NCI-H524 treated with DMSO at 0.1 percent for 48 hours (cell line): ENCODE results near the gene MTA1.

Experiments
- DNase-seq: peaks from one replicate; lab custom pipeline; 2025; lab: John Stamatoyannopoulos, UW

Gene MTA1

DNA sequence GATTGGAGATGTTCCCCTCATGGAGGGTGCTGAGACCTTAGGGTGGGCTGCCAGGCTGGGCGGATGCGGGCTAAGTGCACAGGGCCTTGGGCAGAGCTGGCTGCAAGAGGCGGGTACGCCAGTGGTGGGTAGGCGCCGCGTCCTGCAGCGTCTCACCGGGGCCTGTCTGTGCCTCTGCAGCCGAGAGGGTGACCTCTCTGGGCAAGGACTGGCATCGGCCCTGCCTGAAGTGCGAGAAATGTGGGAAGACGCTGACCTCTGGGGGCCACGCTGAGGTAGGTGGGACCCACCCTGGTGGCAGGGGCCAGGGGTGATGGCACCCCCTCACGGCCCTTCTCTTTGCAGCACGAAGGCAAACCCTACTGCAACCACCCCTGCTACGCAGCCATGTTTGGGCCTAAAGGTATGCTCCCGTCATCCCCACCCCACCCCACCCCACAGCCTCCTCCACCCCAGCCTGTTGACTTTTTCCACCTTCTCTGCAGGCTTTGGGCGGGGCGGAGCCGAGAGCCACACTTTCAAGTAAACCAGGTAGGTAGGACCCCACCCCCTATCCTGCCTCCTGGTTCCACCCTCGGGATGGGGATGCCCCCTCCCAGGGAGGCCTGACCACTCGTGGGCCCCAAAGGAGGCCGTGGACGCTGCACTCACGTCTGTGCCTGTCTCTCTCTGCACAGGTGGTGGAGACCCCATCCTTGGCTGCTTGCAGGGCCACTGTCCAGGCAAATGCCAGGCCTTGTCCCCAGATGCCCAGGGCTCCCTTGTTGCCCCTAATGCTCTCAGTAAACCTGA is 68.6 kb downstream of the MTA1 start:
- DNase-seq, result no peak

- no peak for DNase-seq
Observed at GRCh38 chr14:105488781-105489541, 69.3 kb downstream of the MTA1 start.

DNA sequence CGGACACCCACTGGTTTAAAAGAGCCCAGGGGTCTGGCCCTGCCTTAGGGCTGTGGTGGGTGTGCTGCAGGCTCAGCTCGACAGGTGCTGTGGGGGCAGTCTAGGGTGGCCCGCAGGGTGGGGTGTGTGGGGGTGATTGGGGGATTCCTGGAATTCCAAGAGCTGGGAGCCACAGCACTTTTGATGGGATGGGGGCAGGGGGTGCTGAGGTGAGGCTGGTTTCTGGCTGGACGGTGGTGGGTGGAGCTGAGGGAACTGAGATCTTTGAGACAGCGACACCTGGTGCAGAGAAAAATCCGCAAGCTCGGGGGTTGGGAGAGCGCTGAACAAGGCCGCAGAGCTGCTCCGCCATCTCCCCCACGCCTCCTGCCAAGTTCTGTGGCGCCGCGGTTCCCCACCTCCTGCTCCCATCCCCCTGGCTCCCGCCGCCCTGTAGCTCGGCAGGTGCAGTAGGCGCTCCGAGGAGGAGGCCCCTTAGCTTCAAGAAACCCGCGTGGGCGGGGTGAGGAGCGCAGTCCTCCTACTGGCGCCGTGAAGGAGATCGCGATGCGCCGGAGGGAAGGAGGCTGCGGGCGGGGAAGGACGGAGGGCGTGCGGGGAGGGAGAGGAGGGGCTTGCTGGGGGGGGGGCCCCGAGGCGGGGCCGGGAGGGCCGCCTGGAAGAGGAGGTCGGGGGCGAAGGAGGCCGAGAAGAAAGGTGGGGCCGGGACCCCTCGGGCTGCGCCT is 70.1 kb downstream of the MTA1 start:
- DNase-seq, result peak; percentile 59

DNA sequence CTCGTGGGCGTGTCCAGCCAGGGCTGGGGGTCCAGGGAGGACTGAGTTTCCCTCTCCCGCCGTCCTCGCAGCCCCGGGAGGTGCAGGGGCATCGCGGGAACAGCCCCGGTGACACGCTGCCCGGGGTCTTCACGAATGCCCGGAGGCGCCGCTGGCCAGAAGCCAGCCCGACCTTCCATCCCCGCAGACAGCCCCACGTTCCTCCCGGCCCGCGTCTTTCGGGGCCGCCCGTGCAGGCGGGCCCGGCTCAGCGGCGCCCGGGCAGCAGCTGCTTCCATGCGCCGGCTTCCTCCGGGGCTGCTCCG is 70.6 kb downstream of the MTA1 start:
- DNase-seq, result no peak

DNA sequence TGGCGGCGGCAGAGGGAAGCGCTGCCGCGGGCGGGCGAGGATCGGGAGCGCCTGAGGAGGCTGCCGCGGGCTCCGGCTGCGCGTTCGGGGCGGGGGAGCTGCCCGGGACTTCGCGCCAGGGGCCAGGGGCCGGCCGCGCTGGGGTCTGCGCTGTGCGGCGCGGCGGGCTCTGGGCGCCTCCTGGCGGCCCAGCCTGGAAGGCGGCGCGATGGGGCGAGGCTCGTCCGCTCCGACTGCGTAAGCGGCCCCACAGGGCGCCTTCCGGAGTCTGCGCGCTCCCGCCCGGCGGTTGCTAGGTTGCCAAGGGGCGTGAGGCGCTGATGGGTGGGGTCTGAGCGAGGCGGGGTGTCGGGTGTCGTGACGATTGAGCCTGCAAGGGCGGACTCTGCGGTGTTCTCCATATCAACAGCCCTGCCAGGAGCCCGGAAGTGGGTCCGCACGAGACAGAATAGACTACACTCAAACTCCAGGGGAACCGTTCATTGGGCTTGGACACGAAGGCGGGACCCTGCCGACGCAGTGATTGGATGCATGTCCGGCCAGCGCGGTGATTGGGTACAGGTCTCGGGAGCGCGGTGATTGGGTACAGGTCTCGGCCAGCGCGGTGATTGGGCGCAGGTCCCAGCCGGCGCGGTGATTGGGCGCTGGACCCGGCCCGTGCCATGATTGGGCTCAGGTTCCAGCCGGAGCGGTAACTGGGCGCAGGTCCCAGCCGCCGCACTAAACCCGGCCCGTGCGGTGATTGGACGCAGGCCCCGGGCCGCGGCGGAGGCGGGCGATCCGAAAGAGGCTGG is 71.1 kb downstream of the MTA1 start, which contains the start of gene TEDC1:
TEDC1 (plus strand) TSS at position 675 of the 794 bp plus-strand sequence. CDS start 130 bp downstream, outside the sequence.
- peak; percentile 100 for DNase-seq

DNA sequence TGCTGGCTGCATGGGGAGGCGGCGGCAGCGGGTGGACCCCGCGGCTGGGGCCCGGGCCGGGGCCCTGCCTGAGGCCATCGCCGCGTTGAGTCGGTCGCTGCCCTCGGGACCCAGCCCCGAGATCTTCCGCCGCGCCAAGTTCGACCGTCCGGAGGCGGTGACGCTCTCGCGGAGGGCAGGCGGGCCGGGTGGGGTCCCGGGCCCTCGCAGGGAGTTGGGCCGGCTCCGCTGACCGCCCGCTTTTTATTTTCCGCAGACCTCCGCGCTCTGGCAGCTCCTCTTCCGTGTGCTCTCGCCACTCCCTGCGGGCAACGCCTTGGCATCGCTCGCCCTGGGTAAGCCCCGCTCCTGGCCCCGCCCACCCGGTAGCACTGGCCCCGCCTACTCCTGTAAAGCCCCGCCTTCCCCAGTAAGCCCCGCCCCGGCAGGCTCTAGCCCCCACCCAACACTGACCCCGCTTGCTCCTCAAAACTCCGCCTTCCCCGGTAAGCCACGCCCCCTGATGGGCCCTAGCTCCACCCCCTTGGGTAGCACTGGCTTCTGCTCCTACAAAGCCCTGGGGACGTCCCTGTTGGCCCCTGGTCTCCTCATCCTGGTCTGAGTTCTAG is 71.8 kb downstream of the MTA1 start:
- DNase-seq, result no peak

DNA sequence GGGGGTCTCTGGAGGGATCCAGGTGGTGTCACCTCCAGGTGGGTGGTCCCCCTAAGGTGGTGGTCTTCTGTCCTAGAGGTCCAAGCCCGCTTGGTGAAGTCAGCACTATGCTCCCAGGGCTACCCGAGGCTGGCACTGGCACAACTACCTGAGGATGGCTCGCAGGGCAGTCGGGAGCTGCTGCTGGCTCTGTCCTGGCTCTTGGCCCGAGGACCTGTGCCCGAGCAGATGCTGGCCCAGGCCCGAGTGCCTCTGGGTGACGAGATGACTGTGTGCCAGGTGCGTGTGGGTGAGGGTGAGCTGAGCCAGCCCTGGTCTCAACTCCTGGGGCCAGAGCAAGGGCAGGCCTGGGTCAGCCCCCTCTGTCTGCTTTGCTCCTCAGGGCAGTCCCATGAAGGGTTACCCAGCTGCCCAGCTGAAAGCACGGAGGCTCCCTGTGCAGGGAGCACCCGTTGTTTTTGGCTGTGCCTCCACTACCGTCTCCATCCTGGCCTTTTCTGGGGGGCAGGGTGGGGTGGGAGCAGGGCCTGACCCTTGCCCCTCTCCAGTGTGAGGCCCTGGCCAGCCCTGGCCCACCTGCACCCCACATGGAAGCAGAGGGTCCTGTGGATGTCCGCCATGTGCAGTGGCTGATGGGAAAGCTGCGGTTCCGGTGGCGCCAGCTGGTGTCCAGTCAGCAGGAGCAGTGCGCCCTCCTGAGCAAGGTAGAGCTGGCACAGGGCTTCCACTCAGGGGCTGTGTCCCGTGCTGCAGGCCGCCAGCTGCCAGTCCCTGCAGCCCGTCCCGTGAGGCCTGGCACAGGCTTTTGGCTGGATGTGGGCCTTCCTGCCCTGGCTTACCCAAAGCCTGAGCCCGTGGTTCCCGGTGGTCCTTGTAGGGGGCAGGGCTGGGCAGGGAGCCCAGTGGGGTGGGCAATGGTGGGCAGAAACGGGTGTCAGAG is 72.7 kb downstream of the MTA1 start:
- no peak for DNase-seq

- no peak for DNase-seq
Observed at GRCh38 chr14:105492971-105493871, 73.6 kb downstream of the MTA1 start.

GRCh38 chr14:105493921-105494605 is 74.4 kb downstream of the MTA1 start:
- no peak for DNase-seq

GRCh38 chr14:105494606-105494929 is 74.9 kb downstream of the MTA1 start:
- no peak for DNase-seq

GRCh38 chr14:105495101-105495989 is 75.7 kb downstream of the MTA1 start:
- no peak for DNase-seq

GRCh38 chr14:105495990-105496830 is 76.6 kb downstream of the MTA1 start:
- no peak for DNase-seq

DNA sequence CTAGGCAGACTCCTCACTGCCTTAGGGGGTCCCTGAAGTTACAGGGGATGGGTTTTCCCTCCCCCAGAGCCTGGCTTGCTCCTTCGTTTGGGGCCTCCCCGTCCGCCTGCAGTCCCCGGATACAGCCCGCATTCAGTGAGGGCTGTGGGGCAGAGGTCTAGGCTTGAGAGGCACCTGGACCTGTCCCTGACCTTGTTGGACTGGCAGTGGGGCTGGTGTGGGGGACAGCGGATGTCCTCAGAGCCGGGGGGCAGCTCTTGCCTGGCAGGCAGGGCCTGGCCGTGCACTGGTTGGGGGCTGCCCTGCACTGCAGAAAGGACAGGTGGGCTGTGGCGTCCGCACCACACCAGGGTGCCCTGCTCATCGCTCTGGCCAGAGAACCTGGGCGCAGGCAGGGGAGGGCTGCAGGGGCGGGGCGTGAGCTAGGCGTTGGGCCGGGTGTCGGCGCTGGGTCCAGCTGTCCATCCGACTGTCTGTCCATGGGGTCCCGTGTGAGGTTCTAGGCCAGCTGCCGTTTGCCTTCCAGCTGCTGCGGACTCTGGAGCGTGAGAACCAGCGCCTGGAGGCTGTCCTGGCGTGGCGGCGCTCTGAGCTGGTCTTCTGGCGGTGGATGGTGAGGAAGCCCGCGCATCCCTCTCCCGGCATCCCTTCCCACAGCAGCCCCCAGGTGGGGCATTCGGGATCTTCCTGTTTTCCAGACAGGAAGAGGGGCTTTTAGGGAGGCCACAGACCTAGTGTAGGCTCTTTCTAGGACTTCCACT is 77.4 kb downstream of the MTA1 start:
- no peak for DNase-seq

DNA sequence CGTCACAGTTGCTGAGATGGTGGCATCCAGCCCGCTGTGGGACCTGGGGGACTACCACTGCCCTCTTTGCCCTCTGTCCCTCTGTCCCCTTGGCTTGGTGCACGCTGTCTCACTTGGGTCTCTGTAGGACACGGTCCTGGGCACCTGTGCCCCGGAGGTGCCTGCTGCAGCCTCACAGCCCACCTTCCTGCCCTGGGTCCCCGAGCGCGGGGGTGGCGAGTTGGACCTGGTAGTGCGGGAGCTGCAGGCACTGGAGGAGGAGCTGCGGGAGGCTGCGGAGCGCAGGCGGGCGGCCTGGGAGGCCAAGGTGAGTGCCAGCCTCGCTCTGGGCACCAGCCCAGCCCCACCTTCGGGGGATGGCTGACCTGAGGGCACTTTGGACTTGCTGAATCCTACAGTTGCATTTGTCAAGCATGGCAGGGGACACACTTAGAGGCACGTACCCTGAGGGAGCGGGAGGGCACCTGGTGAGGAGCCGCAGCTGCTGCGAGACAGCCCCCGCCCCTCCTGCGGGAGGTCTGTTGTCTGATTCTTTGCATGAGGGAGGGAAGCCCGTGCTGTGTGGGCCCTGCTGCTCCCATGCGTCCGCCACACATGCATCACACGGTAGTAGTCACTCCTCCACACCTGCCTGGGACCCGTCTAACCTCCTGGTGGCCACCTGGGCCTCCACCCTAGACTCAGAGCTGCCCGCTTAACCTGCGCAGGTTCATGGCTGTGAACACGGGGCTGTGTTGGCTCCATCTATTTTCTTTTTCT is 78.2 kb downstream of the MTA1 start:
- DNase-seq, result no peak
